ENCODE results near the gene SASH1. TPM values are rescaled to one million over a fixed set of nuclear protein-coding genes. Genes with fewer than 3 reads are reported as not detected.

SASH1 gene
- polyA plus RNA-seq, 1 experiment, result 27.0 TPM

GRCh38 chr6:148406579-148407371, 64.1 kb downstream of the SASH1 start:
- DNase-seq (ENCODE audit: low read depth, low spot score), result no peak
- Histone ChIP-seq H3K27ac (ENCODE audit: low read depth, low read length) (peak overlapping the region; percentile 68), H3K9me3 (ENCODE audit: control insufficient read depth, insufficient read depth, low read length) (no peaks in the 10 kb centered on the region), H3K27me3 (ENCODE audit: control insufficient read depth, insufficient read depth, low read length) (no peaks in the 10 kb centered on the region), H3K4me3 (ENCODE audit: low read depth, low read length) (no peak overlapping the region)
- POLR2A ChIA-PET, result interaction anchor here (1.0 to 1.7 kb wide), 6 partner anchors 17 to 124 kb away, joined by 3 to 12 read pairs (median 4); partner anchors contain the start of gene SASH1
- TF ChIP-seq, protein P1, sequence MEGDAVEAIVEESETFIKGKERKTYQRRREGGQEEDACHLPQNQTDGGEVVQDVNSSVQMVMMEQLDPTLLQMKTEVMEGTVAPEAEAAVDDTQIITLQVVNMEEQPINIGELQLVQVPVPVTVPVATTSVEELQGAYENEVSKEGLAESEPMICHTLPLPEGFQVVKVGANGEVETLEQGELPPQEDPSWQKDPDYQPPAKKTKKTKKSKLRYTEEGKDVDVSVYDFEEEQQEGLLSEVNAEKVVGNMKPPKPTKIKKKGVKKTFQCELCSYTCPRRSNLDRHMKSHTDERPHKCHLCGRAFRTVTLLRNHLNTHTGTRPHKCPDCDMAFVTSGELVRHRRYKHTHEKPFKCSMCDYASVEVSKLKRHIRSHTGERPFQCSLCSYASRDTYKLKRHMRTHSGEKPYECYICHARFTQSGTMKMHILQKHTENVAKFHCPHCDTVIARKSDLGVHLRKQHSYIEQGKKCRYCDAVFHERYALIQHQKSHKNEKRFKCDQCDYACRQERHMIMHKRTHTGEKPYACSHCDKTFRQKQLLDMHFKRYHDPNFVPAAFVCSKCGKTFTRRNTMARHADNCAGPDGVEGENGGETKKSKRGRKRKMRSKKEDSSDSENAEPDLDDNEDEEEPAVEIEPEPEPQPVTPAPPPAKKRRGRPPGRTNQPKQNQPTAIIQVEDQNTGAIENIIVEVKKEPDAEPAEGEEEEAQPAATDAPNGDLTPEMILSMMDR (IDR thresholded peaks at IDR 0.05; ENCODE audit: low read depth, low read length), result no peak
- CTCF ChIA-PET, result interaction anchor here (0.8 to 1.6 kb wide), 3 partner anchors 9 to 117 kb away, joined by 3 to 4 read pairs (median 3); no protein-coding TSS in a partner anchor

DNA sequence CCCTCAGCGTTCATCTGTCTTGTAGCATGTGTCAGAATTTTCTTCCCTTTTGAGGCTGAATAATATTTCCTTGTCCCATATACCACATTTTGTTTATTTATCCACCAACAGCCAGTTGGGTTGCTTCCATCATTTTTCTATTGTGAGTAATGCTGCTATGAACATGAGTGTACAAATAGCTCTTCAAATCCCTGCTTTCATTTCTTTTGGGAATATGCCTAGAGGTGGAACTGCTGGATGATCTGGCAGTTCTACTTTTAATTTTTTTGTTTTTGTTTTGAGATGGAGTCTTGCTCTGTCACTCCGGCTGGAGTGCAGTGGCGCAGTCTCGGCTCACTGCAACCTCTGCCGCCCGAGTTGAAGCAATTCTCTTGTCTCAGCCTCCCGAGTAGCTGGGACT, 64.7 kb downstream of the SASH1 start:
- H3K27ac ChIP-seq (ENCODE audit: low read depth, low read length), result peak overlapping the region; percentile 68
- H3K27me3 ChIP-seq (ENCODE audit: control insufficient read depth, insufficient read depth, low read length), result no peaks in the 10 kb centered on the region
- no peak overlapping the region for H3K4me3 ChIP-seq (ENCODE audit: low read depth, low read length)
- H3K9me3 ChIP-seq (ENCODE audit: control insufficient read depth, insufficient read depth, low read length), result no peaks in the 10 kb centered on the region
- POLR2A ChIA-PET, result interaction anchor here (1.0 to 1.7 kb wide), 6 partner anchors 16 to 123 kb away, joined by 3 to 12 read pairs (median 4); partner anchors contain the start of gene SASH1
- DNase-seq (ENCODE audit: low read depth, low spot score), result peak; percentile 84
- TF ChIP-seq, protein P1 (IDR thresholded peaks at IDR 0.05; ENCODE audit: low read depth, low read length), result no peak
- CTCF ChIA-PET, result interaction anchor here (0.7 to 1.6 kb wide), 6 partner anchors 9 to 1118 kb away, joined by 3 to 11 read pairs (median 4); no protein-coding TSS in a partner anchor

GRCh38 chr6:148413321-148414091, 70.9 kb downstream of the SASH1 start:
- ChIA-PET CTCF (interaction anchor here (0.6 to 1.1 kb wide), 2 partner anchors 51 to 209 kb away, joined by 3 read pairs; no protein-coding TSS in a partner anchor), POLR2A (no interaction called here)
- H3K27ac ChIP-seq (ENCODE audit: low read depth, low read length), result no peak overlapping the region
- TF ChIP-seq, protein P1 (IDR thresholded peaks at IDR 0.05; ENCODE audit: low read depth, low read length), result no peak
- DNase-seq (ENCODE audit: low read depth, low spot score), result no peak
- no peaks in the 10 kb centered on the region for H3K9me3 ChIP-seq (ENCODE audit: control insufficient read depth, insufficient read depth, low read length)
- H3K4me3 ChIP-seq (ENCODE audit: low read depth, low read length), result no peak overlapping the region
- H3K27me3 ChIP-seq (ENCODE audit: control insufficient read depth, insufficient read depth, low read length), result no peaks in the 10 kb centered on the region

GRCh38 chr6:148414092-148414489, 71.5 kb downstream of the SASH1 start:
- ChIA-PET CTCF (interaction anchor here (0.6 kb wide), 1 partner anchor 209 kb away, joined by 3 read pairs; no protein-coding TSS in a partner anchor), POLR2A (interaction anchor here (0.7 kb wide), 1 partner anchor 99 kb away, joined by 3 read pairs; no protein-coding TSS in a partner anchor)
- TF ChIP-seq, protein P1 (IDR thresholded peaks at IDR 0.05; ENCODE audit: low read depth, low read length), result no peak
- Histone ChIP-seq H3K27ac (ENCODE audit: low read depth, low read length) (no peak overlapping the region), H3K9me3 (ENCODE audit: control insufficient read depth, insufficient read depth, low read length) (no peaks in the 10 kb centered on the region), H3K4me3 (ENCODE audit: low read depth, low read length) (no peak overlapping the region), H3K27me3 (ENCODE audit: control insufficient read depth, insufficient read depth, low read length) (no peaks in the 10 kb centered on the region)
- DNase-seq (ENCODE audit: low read depth, low spot score), result no peak
